OCI-LY7 (cell line): ENCODE data around the gene ARHGAP26. TPM values are rescaled to one million over a fixed set of nuclear protein-coding genes. Genes with fewer than 3 reads are reported as not detected.

ENCODE experiments used
- BruUV-seq: library from RNA; stranded (reverse); fragments of 400-500 nt; replicated peaks from 2 replicates; lab custom pipeline; 2021; lab: Mats Ljungman, UMichigan
- CTCF ChIA-PET: fragments of 300-600 bp; sonication (Branson Sonifier 250); formaldehyde crosslinking; loops from one replicate; lab custom pipeline; 2022; ENCODE audit warnings: antibody characterized with exemption; ENCODE audit not compliant: unreplicated experiment; lab: Charles Lee
- POLR2A ChIA-PET: fragments of 300-600 bp; sonication (Branson Sonifier 250); formaldehyde crosslinking; loops from one replicate; lab custom pipeline; 2022; ENCODE audit warnings: antibody characterized with exemption; lab: Charles Lee
- DNase-seq: peaks from one replicate; pipeline ENCODE4 v3.0.0-alpha.2; 2015; ENCODE audit warnings: low spot score
- H2AFZ ChIP-seq: fragments of 200-600 bp; sonication (generic), shearing (Covaris generic); 2 replicates; pipeline ENCODE4 v1.6.1; 2014; ENCODE audit warnings: mild to moderate bottlenecking, antibody characterized with exemption, low read length, moderate library complexity
- H3K27ac ChIP-seq: fragments of 200-600 bp; sonication (generic); 2 replicates; pipeline ENCODE4 v1.5.1; 2014; ENCODE audit warnings: mixed run types, low read depth, mild to moderate bottlenecking, moderate library complexity, low read length, inconsistent platforms; ENCODE audit not compliant: poor library complexity, severe bottlenecking
- H3K36me3 ChIP-seq: fragments of 200-600 bp; sonication (generic); 2 replicates; pipeline ENCODE4 v1.6.1; 2014; ENCODE audit warnings: mild to moderate bottlenecking, antibody characterized with exemption, low read length, moderate library complexity, mixed read lengths; ENCODE audit not compliant: insufficient read depth
- H3K4me1 ChIP-seq: fragments of 200-600 bp; sonication (generic); 2 replicates; pipeline ENCODE4 v1.5.1; 2014; ENCODE audit warnings: mild to moderate bottlenecking, low read length; ENCODE audit not compliant: insufficient read depth, poor library complexity, severe bottlenecking
- H3K4me2 ChIP-seq: fragments of 200-600 bp; sonication (generic); 2 replicates; pipeline ENCODE4 v1.6.1; 2014; ENCODE audit warnings: mild to moderate bottlenecking, low read length
- H3K4me3 ChIP-seq: fragments of 200-600 bp; sonication (generic); 2 replicates; pipeline ENCODE4 v1.5.1; 2014; ENCODE audit warnings: mild to moderate bottlenecking, low read depth, low read length; ENCODE audit not compliant: poor library complexity, severe bottlenecking
- H3K79me2 ChIP-seq: fragments of 200-600 bp; sonication (generic); 2 replicates; pipeline ENCODE4 v1.6.1; 2016; ENCODE audit warnings: low read depth, mild to moderate bottlenecking, low read length, moderate library complexity, mixed read lengths; ENCODE audit not compliant: insufficient read depth
- H3K9me2 ChIP-seq: fragments of 200-600 bp; sonication (generic); 2 replicates; pipeline ENCODE4 v1.6.1; 2016; ENCODE audit warnings: mild to moderate bottlenecking, low read length, mixed read lengths; ENCODE audit not compliant: insufficient read depth
- H3K9me3 ChIP-seq: fragments of 200-600 bp; sonication (generic); 2 replicates; pipeline ENCODE4 v1.6.1; 2014; ENCODE audit warnings: mild to moderate bottlenecking, mixed run types, low read length, mixed read lengths
- H4K20me1 ChIP-seq: fragments of 200-600 bp; sonication (generic); 2 replicates; pipeline ENCODE4 v1.6.1; 2014; ENCODE audit warnings: mild to moderate bottlenecking, antibody characterized with exemption, low read length, moderate library complexity, mixed read lengths; ENCODE audit not compliant: insufficient read depth
- CTCF ChIP-seq: fragments of 200-600 bp; sonication (generic); conservative IDR thresholded peaks from 2 replicates; pipeline ENCODE4 v1.5.1; 2014; ENCODE audit warnings: mild to moderate bottlenecking, antibody characterized with exemption, low read length, moderate library complexity, mixed read lengths
- EZH2phosphoT487 ChIP-seq: fragments of 200-600 bp; sonication (generic); IDR thresholded peaks from 2 replicates; pipeline ENCODE4 v1.6.1; 2018; ENCODE audit warnings: low read depth, borderline replicate concordance, mild to moderate bottlenecking, mixed run types, antibody characterized with exemption, low read length, moderate library complexity, mixed read lengths
- intact Hi-C: fragments of 100-400 bp; cut with micrococcal nuclease; formaldehyde crosslinking; loops from one replicate; pipeline ENCODE4 v1.10.0; 2022; ENCODE audit not compliant: unreplicated experiment
- total RNA-seq, 2 experiments: library from RNA; depleted of rRNA in 1 of 2; stranded (reverse); fragments of >200 nt in 1 of 2; shearing (Covaris generic) in 1 of 2; gene quantifications; 2 replicates each; pipeline ENCODE4 v1.2.3, GENCODE V29; 2014 to 2022

Gene ARHGAP26
- total RNA-seq, 2 experiments from 2014 or later, result 7.0 to 19.1 TPM

GRCh38 chr5:143233031-143233430 is 462.9 kb downstream of the ARHGAP26 start:
- no peak for DNase-seq

GRCh38 chr5:143234162-143234842 is 464.1 kb downstream of the ARHGAP26 start:
- no peak for TF ChIP-seq EZH2phosphoT487
- no peak for TF ChIP-seq CTCF
- Histone ChIP-seq H3K4me1 (peaks cover 19% of the 10 kb centered on the region), H3K4me3 (no peak overlapping the region), H3K4me2 (no peak overlapping the region), H3K79me2 (no peaks in the 10 kb centered on the region), H3K9me3 (no peaks in the 10 kb centered on the region), H3K9me2 (no peaks in the 10 kb centered on the region), H4K20me1 (no peaks in the 10 kb centered on the region), H2AFZ (no peak overlapping the region), H3K27ac (no peak overlapping the region), H3K36me3 (no peaks in the 10 kb centered on the region)
- CTCF ChIA-PET, result no interaction called here
- no TSS peak for BruUV-seq
- DNase-seq, result no peak
- intact Hi-C loops, result no loop called here
- POLR2A ChIA-PET, result interaction anchor here (0.7 kb wide), 1 partner anchor 348 kb away, joined by 3 read pairs; no protein-coding TSS in a partner anchor

More at GRCh38 chr5:143233031-143233430, 462.9 kb downstream of the ARHGAP26 start:
- Histone ChIP-seq H3K27ac (no peak overlapping the region), H3K9me2 (no peaks in the 10 kb centered on the region), H4K20me1 (no peaks in the 10 kb centered on the region), H3K4me1 (peaks cover 22% of the 10 kb centered on the region), H2AFZ (no peak overlapping the region), H3K4me2 (no peak overlapping the region), H3K4me3 (no peak overlapping the region), H3K79me2 (no peaks in the 10 kb centered on the region), H3K36me3 (no peaks in the 10 kb centered on the region), H3K9me3 (no peaks in the 10 kb centered on the region)
- ChIA-PET POLR2A (interaction anchor here (0.7 kb wide), 1 partner anchor 47 kb away, joined by 8 read pairs; no protein-coding TSS in a partner anchor), CTCF (no interaction called here)
- intact Hi-C loops, result no loop called here
- no TSS peak for BruUV-seq
- TF ChIP-seq CTCF (no peak), EZH2phosphoT487 (no peak)

- Histone ChIP-seq H3K4me1 (peaks cover 8% of the 10 kb centered on the region), H3K27ac (no peak overlapping the region), H2AFZ (no peak overlapping the region), H3K9me3 (no peaks in the 10 kb centered on the region), H3K79me2 (no peaks in the 10 kb centered on the region), H3K9me2 (no peaks in the 10 kb centered on the region), H4K20me1 (no peaks in the 10 kb centered on the region), H3K36me3 (no peaks in the 10 kb centered on the region), H3K4me3 (no peak overlapping the region), H3K4me2 (no peak overlapping the region)
- no TSS peak for BruUV-seq
- intact Hi-C loops, result no loop called here
- ChIA-PET CTCF (no interaction called here), POLR2A (no interaction called here)
- TF ChIP-seq CTCF, result no peak
- TF ChIP-seq EZH2phosphoT487, result no peak
- no peak for DNase-seq
Observed at GRCh38 chr5:143235423-143235822, 465.2 kb downstream of the ARHGAP26 start.
